ENCODE results near the gene NMBR. TPM values are rescaled to one million over a fixed set of nuclear protein-coding genes. Genes with fewer than 3 reads are reported as not detected.
A peak's percentile ranks its signal among the peaks of the same experiment; 100 is the strongest.
"Not testable (repeated sequence)": the region's sequence is repeated elsewhere in the genome, so short reads cannot be mapped to it uniquely, and the experiment has no call there.

NMBR gene
- not detected for polyA plus RNA-seq (2013, experiment 1 of 2; ENCODE audit: insufficient read length)
- polyA plus RNA-seq (2013, experiment 2 of 2; ENCODE audit: insufficient read length), result not detected

- DNase-seq, result peak; percentile 100
Observed at GRCh38 chr6:142146828-142147662, at the start of gene NMBR, which contains the start of gene VTA1. Gene NMBR (minus strand): TSS chr6:142147122. CDS start chr6:142088658, 58,464 bp downstream. Gene VTA1 (plus strand): TSS chr6:142147263. CDS start chr6:142147288, 25 bp downstream.

GRCh38 chr6:142195862-142196541 lies 49.1 kb upstream of the NMBR start:
- peak; percentile 57 for DNase-seq

GRCh38 chr6:142193621-142194020 lies 46.7 kb upstream of the NMBR start:
- no peak for DNase-seq

- DNase-seq, result no peak
Observed at GRCh38 chr6:142192343-142192742, 45.4 kb upstream of the NMBR start.

- DNase-seq, result peak; percentile 2
Observed at GRCh38 chr6:142189057-142189456, 42.1 kb upstream of the NMBR start.

- not testable (repeated sequence) for DNase-seq
Observed at GRCh38 chr6:142188341-142188740, 41.4 kb upstream of the NMBR start.

GRCh38 chr6:142187209-142187608 lies 40.3 kb upstream of the NMBR start:
- peak; percentile 30 for DNase-seq

- no peak for DNase-seq
Observed at GRCh38 chr6:142185641-142186040, 38.7 kb upstream of the NMBR start.

- no peak for DNase-seq
Observed at GRCh38 chr6:142184307-142184706, 37.4 kb upstream of the NMBR start.

GRCh38 chr6:142183351-142183750 lies 36.4 kb upstream of the NMBR start:
- DNase-seq, result no peak

- DNase-seq, result no peak
Observed at GRCh38 chr6:142182004-142182403, 35.1 kb upstream of the NMBR start.

- DNase-seq, result no peak
Observed at GRCh38 chr6:142178129-142178528, 31.2 kb upstream of the NMBR start.

- no peak for DNase-seq
Observed at GRCh38 chr6:142174703-142175102, 27.8 kb upstream of the NMBR start.

GRCh38 chr6:142173980-142174379 lies 27.1 kb upstream of the NMBR start:
- no peak for DNase-seq

GRCh38 chr6:142172758-142173157 lies 25.8 kb upstream of the NMBR start:
- DNase-seq, result no peak

GRCh38 chr6:142171351-142171750 lies 24.4 kb upstream of the NMBR start:
- no peak for DNase-seq

- no peak for DNase-seq
Observed at GRCh38 chr6:142167486-142167885, 20.6 kb upstream of the NMBR start.

- no peak for DNase-seq
Observed at GRCh38 chr6:142167071-142167470, 20.1 kb upstream of the NMBR start.

- no peak for DNase-seq
Observed at GRCh38 chr6:142165227-142165626, 18.3 kb upstream of the NMBR start.

- DNase-seq, result no peak
Observed at GRCh38 chr6:142162780-142163179, 15.9 kb upstream of the NMBR start.

- not testable (repeated sequence) for DNase-seq
Observed at GRCh38 chr6:142156758-142157068, 9.8 kb upstream of the NMBR start.

GRCh38 chr6:142155895-142156757 lies 9.2 kb upstream of the NMBR start:
- peak; percentile 40 for DNase-seq

GRCh38 chr6:142155091-142155490 lies 8.2 kb upstream of the NMBR start:
- DNase-seq, result no peak

Data from fibroblast of skin of back (primary cell).